GM12872 (cell line): Measurements from ENCODE around the gene APCDD1.

Experiments used
- TF ChIP-seq, protein P1 (sequence below): IDR thresholded peaks from 3 replicates; pipeline ENCODE4 v1.5.1; 2011; ENCODE audit warnings: low read depth, mild to moderate bottlenecking, low read length, moderate library complexity; ENCODE audit not compliant: insufficient read depth

Gene APCDD1

DNA sequence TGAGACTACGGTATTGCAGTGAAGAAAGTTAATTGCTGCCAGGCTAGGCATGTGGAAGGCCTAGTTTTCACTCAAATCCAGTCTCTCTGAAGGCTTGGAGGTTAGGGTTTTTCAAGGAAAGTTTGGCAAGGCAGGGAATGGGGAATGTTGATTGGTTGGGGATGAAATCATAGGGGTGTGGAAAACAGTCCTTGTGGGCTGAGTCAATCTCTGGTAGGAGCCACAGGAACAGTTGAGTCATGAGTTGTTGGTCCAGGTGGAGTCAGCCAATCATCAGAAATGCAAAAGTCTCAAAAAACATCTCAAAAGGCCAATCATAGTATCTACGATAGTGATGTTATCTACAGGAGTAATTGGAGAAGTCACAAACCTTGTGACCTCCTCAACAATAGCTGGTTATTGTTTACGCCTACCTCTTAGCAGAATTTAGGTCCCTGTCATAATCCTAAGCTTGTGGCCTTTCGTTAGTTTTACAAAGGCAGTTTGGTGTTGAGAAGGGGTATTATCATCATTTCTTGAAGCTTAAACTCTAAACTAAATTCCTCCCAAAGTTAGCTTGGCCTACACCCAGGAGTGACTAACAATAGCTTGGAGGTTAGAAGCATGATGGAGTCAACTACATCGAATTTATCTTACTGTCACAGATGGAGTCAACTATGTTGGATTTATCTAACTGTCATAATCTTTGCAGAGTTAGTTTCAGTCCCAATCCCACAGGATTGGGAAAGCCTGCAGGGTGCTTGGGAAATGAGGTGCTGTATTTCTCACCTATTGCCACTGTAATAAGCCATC lies 33.7 kb upstream of the APCDD1 start:
- TF ChIP-seq, protein P1, sequence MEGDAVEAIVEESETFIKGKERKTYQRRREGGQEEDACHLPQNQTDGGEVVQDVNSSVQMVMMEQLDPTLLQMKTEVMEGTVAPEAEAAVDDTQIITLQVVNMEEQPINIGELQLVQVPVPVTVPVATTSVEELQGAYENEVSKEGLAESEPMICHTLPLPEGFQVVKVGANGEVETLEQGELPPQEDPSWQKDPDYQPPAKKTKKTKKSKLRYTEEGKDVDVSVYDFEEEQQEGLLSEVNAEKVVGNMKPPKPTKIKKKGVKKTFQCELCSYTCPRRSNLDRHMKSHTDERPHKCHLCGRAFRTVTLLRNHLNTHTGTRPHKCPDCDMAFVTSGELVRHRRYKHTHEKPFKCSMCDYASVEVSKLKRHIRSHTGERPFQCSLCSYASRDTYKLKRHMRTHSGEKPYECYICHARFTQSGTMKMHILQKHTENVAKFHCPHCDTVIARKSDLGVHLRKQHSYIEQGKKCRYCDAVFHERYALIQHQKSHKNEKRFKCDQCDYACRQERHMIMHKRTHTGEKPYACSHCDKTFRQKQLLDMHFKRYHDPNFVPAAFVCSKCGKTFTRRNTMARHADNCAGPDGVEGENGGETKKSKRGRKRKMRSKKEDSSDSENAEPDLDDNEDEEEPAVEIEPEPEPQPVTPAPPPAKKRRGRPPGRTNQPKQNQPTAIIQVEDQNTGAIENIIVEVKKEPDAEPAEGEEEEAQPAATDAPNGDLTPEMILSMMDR: no peak

DNA sequence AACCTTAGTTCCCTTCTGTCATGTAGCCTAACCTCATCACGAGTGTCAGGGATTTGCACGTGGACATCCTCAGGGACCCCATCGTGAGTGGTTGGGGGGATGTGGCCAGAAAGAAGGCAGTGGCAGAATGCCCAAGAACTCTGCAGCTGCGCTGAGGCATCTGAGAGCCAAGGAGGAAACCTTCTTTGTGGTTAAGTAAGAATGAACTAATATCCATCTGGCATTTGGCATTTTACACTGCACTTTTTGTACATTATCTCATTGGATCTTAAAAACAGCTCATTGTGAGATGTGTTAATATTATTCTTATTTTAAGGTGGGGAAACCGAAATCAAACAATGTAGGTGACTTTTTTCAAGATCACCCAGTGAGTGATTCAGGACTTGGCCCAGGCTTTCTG lies 32.6 kb upstream of the APCDD1 start:
- TF ChIP-seq, protein P1: no peak

DNA sequence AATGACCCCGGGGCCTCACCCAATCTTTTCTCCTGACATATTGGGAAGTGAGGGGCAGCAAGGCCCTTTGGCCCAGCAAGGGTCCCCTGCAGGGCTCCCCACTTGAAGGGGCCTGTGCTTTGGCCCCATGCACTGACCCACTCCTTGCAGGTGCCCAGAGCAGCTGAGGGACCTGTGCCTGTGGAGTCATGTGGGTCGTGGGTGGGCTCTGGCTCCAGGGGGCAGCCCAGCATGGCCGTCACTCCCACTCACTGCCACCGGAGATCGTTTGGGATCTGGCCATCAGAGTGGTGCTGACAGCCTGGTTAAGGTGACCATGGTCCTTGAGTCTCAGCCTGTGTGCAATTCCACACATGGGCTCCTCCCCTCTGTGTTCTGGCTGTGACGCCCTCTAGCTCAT lies 31.7 kb upstream of the APCDD1 start:
- TF ChIP-seq, protein P1: no peak

DNA sequence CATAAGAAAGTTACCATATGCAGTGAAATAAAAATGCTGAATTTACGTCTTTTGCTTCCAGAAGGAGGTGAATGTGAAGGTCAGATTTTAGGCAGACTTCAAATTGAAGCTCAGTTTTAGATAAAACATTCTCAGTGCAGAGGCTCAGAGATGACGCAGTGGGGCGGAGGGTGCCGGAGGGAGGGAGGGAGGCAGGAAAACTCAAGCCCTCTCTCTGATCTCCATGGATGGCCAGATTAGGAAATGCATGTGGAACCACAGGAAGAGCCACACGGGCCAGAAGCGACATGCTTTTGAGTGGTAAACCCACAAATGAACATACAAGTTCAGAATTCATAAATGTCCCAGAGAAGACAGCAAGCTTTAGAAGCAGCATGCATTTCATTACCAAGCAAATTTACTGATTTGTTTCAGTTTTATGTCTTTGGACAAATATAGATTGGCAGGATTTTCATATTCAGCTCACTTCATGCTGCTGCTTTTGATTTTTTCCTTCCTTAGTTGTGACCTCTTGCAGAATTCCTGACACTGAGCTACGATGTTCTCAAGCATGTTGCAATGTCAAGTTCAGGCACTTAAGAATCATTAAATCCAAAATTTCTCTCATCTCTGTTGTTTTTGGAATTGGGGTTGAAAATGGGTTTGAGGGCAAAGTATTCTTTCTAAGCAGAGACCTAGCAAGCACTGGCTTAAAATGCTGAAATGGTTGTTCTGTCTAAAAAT lies 29.7 kb upstream of the APCDD1 start:
- TF ChIP-seq, protein P1: no peak

DNA sequence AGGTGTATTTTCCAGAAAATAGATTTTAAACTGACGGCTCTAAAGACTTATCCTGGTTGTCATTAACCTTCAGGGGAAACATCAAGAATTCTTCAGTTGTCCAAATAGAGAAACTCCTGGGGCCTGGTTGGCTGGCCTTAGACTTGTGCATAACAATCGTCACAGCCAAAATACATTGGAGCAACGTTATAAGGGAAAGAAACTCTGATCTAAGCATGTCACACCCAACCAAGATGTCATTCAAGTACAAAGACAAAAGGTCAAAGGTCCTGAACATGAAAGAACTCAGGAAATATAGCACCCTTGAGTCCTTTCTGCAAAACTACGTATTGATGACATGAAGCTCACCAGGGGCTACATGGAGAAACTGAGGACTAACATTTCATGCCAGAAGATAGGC lies 23.8 kb upstream of the APCDD1 start:
- TF ChIP-seq, protein P1: no peak

- TF ChIP-seq, protein P1: no peak
Observed at GRCh38 chr18:10431680-10432079, 22.8 kb upstream of the APCDD1 start.

DNA sequence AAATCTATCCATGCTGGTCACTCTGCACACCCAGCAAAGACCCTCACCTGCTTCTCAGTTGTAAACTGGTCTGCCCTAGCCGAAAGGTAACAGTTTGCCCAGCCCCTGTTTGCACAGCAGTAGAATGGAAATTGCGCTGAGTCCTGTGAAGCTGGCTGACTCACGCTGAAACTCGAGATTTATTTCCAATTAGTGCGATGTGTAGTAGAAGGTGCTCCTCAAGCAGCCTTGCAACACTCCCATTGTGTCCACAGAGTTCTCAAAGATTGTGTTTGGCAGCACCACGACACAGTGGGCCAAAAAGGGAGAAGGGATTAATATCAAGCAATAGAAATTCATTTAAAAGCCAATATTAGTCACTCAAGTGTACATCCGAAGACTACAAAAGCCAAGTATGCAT lies 21.7 kb upstream of the APCDD1 start:
- TF ChIP-seq, protein P1: no peak
